Thoracic aorta (tissue), 2 donors: ENCODE measurements around the gene SYNDIG1. TPM values are rescaled to one million over a fixed set of nuclear protein-coding genes. Genes with fewer than 3 reads are reported as not detected.

Experiments
- ATAC-seq: fragments of 150-250 bp; one replicate; pipeline ENCODE4 v1.8.0; 2017; ENCODE audit warnings: low read depth; ENCODE audit not compliant: insufficient number of reproducible peaks, low FRiP score
- DNase-seq: peaks from one replicate; pipeline ENCODE4 v3.0.0-alpha.2; 2020; ENCODE audit warnings: low spot score
- H3K27ac ChIP-seq, 2 donors: fragments of 200-600 bp; sonication (generic); 1 replicate in 1 of 2; 2 replicates in 1 of 2; pipeline ENCODE4 v1.5.1; 2016; ENCODE audit warnings: mild to moderate bottlenecking in 2 of 2, moderate library complexity in 2 of 2
- H3K27me3 ChIP-seq: fragments of 200-600 bp; sonication (generic); replicated peaks from 2 replicates; pipeline ENCODE4 v1.6.0; 2016; ENCODE audit warnings: mild to moderate bottlenecking; ENCODE audit not compliant: insufficient read depth
- H3K36me3 ChIP-seq: fragments of 200-600 bp; sonication (generic); one replicate; pipeline ENCODE4 v1.5.1; 2016
- H3K4me1 ChIP-seq, 2 donors: fragments of 200-600 bp; sonication (generic); 1 replicate in 1 of 2; 2 replicates in 1 of 2; pipeline versions ENCODE4 v1.5.1 to v1.6.0; 2016; ENCODE audit warnings: low read depth in 2 of 2, mild to moderate bottlenecking in 1 of 2; ENCODE audit not compliant: control insufficient read depth in 1 of 2
- H3K4me3 ChIP-seq: fragments of 200-600 bp; sonication (generic); 2 replicates; pipeline ENCODE4 v1.5.1; 2016; ENCODE audit warnings: mild to moderate bottlenecking
- H3K9me3 ChIP-seq: fragments of 200-600 bp; sonication (generic); 2 replicates; pipeline ENCODE4 v1.5.1; 2016
- total RNA-seq, 2 donors: library from RNA; depleted of rRNA; stranded (reverse); fragments of >200 nt; gene quantifications; one replicate each; pipeline versions ENCODE4 v1.1.0 to v1.2.3, GENCODE V29; 2016
- TF ChIP-seq, protein P1 (sequence below): fragments of 200-600 bp; sonication (generic); IDR thresholded peaks from one replicate; pipeline ENCODE4 v1.5.1; 2019; ENCODE audit warnings: antibody characterized with exemption

The SYNDIG1 gene
- total RNA-seq, 2 donors from 2014 or later, result 1.8 to 5.4 TPM

- no peak overlapping the region for H3K4me3 ChIP-seq
These were observed 19.4 kb downstream of the SYNDIG1 start for GRCh38 chr20:24488800-24489175.

GRCh38 chr20:24489193-24489592 lies 19.8 kb downstream of the SYNDIG1 start:
- Histone ChIP-seq H3K4me3 (no peak overlapping the region), H3K36me3 (peaks cover 3% of the 10 kb centered on the region), H3K27me3 (no peaks in the 10 kb centered on the region), H3K27ac (no peak overlapping the region), H3K4me1 (no peaks in the 10 kb centered on the region), H3K9me3 (no peaks in the 10 kb centered on the region)
- no peak for DNase-seq
- ATAC-seq, result no peak
- TF ChIP-seq, protein P1, sequence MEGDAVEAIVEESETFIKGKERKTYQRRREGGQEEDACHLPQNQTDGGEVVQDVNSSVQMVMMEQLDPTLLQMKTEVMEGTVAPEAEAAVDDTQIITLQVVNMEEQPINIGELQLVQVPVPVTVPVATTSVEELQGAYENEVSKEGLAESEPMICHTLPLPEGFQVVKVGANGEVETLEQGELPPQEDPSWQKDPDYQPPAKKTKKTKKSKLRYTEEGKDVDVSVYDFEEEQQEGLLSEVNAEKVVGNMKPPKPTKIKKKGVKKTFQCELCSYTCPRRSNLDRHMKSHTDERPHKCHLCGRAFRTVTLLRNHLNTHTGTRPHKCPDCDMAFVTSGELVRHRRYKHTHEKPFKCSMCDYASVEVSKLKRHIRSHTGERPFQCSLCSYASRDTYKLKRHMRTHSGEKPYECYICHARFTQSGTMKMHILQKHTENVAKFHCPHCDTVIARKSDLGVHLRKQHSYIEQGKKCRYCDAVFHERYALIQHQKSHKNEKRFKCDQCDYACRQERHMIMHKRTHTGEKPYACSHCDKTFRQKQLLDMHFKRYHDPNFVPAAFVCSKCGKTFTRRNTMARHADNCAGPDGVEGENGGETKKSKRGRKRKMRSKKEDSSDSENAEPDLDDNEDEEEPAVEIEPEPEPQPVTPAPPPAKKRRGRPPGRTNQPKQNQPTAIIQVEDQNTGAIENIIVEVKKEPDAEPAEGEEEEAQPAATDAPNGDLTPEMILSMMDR, result no peak

More at GRCh38 chr20:24488800-24489175, 19.4 kb downstream of the SYNDIG1 start:
- Histone ChIP-seq H3K4me1 (no peaks in the 10 kb centered on the region), H3K9me3 (no peaks in the 10 kb centered on the region), H3K27me3 (no peaks in the 10 kb centered on the region), H3K36me3 (peaks cover 3% of the 10 kb centered on the region), H3K27ac (no peak overlapping the region)
- DNase-seq (no peak), ATAC-seq (no peak)
- TF ChIP-seq, protein P1, result no peak

DNA sequence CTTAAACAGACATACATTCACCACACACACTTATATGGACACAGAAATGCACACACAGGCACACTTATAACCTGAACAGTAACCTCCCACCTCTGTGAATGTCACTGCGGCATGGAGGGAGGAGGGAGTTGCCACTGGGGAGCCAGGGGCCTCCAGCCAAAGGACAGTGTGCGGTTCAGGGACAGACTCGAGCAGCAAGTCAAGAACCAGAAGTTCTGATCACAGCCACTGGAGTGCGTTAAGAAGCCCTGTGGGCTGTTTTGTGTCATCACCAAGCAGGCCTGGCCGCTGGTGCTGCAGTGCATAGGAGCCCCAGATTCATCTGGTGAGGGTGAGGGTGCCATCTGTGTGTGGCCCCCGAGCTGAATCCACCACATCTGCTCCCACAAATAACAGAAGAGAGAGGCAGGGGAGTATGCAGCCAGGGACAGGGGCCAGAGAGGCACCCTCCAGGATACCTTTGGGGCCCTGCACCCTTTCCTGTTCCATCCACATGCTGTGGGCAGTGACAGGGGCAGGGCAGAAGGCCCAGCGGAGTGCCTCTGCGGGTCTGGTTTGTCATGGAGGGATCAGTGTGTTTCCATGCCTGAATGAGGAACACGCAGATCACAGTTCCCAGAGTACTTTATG lies 20.3 kb downstream of the SYNDIG1 start:
- DNase-seq (no peak), ATAC-seq (no peak)
- no peaks in the 10 kb centered on the region for H3K9me3 ChIP-seq
- peaks cover 3% of the 10 kb centered on the region for H3K36me3 ChIP-seq
- no peak overlapping the region for H3K4me3 ChIP-seq
- no peaks in the 10 kb centered on the region for H3K4me1 ChIP-seq
- H3K27me3 ChIP-seq, result no peaks in the 10 kb centered on the region
- TF ChIP-seq, protein P1, result no peak
- H3K27ac ChIP-seq, result no peak overlapping the region

- Histone ChIP-seq H3K4me1 (no peaks in the 10 kb centered on the region), H3K36me3 (peaks cover 3% of the 10 kb centered on the region), H3K27ac (no peak overlapping the region), H3K4me3 (no peak overlapping the region), H3K9me3 (no peaks in the 10 kb centered on the region), H3K27me3 (no peaks in the 10 kb centered on the region)
- TF ChIP-seq, protein P1, result no peak
- DNase-seq (no peak), ATAC-seq (no peak)
These were observed 21.2 kb downstream of the SYNDIG1 start for GRCh38 chr20:24490598-24490997.

DNA sequence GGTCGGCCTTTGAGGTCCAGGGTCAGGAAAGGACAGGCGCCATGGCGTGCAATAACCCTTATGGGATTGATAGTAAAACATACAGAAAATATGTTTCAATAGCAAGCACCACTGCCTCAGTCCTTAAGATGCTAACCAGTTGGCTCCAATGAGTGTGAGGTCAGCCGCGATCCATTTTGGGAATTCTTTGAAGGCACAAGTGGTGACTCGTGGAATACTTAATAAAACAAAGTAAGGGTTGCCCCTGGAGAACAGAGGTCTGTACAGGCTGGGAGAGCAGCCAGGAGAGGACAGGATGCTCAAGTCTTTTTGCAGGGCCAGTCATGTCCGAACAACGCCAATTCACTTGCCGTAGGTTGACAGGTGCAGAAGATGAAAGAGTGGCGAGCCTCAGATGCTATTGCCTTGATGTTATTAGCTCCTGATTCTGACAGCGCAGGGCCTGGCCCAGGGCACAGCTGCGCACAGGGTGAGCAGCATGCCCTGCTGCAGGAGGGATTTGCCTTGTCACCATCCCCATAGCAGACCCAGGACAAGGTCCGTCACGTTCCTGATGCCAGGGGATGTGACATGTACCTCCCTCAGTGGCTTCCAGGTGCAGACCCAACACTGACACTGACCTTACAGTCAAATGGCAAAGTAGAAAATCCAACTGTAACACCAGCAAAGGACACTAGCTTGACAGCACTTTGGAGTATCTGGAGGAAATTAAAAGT lies 21.8 kb downstream of the SYNDIG1 start:
- Histone ChIP-seq H3K4me1 (no peaks in the 10 kb centered on the region), H3K9me3 (no peaks in the 10 kb centered on the region), H3K27ac (no peak overlapping the region), H3K36me3 (peaks cover 3% of the 10 kb centered on the region), H3K27me3 (no peaks in the 10 kb centered on the region), H3K4me3 (no peak overlapping the region)
- DNase-seq, result no peak
- TF ChIP-seq, protein P1, result no peak
- no peak for ATAC-seq
